HEK293 (cell line): Measurements from ENCODE around the gene SLC23A3.

ENCODE experiments used
- CTCF ChIA-PET: fragments of 350-600 bp; formaldehyde crosslinking; extraction: SDS; loops from one replicate; lab custom pipeline; 2021; ENCODE audit warnings: antibody characterized with exemption; lab: Yijun Ruan, JAX
- POLR2A ChIA-PET: fragments of 300-600 bp; formaldehyde crosslinking; extraction: SDS; loops from one replicate; lab custom pipeline; 2020; ENCODE audit warnings: antibody characterized with exemption, inconsistent platforms; lab: Yijun Ruan, JAX
- H3K27ac ChIP-seq: fragments of 200-500 bp; sonication (Bioruptor generic); 2 replicates; pipeline ENCODE4 v1.5.1; 2014; ENCODE audit warnings: low read depth, low read length, control low read depth, inconsistent platforms; ENCODE audit errors: extremely low read depth
- H3K36me3 ChIP-seq, 2 experiments: fragments of 200-500 bp in 1 of 2; sonication (Bioruptor generic) in 1 of 2; 1 replicate in 1 of 2; 2 replicates in 1 of 2; pipeline ENCODE4 v1.5.1; 2014 to 2017; ENCODE audit warnings: inconsistent platforms in 2 of 2, low read length in 2 of 2; ENCODE audit not compliant: control insufficient read depth in 2 of 2, insufficient read depth in 1 of 2
- H3K4me1 ChIP-seq: fragments of 200-500 bp; sonication (Bioruptor generic); 2 replicates; pipeline ENCODE4 v1.5.1; 2014; ENCODE audit warnings: mild to moderate bottlenecking, low read length, inconsistent platforms; ENCODE audit not compliant: control insufficient read depth, insufficient read depth
- H3K4me3 ChIP-seq: 2 replicates; pipeline ENCODE4 v1.5.1; 2011; ENCODE audit warnings: low read depth, mild to moderate bottlenecking, control low read depth, low read length, moderate library complexity
- H3K9me3 ChIP-seq: fragments of 200-500 bp; sonication (Bioruptor generic); 2 replicates; pipeline ENCODE4 v1.5.1; 2014; ENCODE audit warnings: low read depth, low read length, inconsistent platforms; ENCODE audit not compliant: control insufficient read depth, insufficient read depth
- PRDM1 ChIP-seq: fragments of 450-650 bp; formaldehyde crosslinking; IDR thresholded peaks from 2 replicates; pipeline ENCODE4; 2016; ENCODE audit warnings: missing biosample characterization, missing genetic modification characterization
- ZNF549 ChIP-seq: fragments of 450-650 bp; IDR thresholded peaks from 2 replicates; pipeline ENCODE4 v1.5.1; 2018; ENCODE audit warnings: missing biosample characterization, missing genetic modification characterization, mild to moderate bottlenecking, inconsistent platforms, moderate library complexity

SLC23A3 gene

GRCh38 chr2:219112062-219112406 lies 57.8 kb downstream of the SLC23A3 start:
- ChIA-PET POLR2A (no interaction called here), CTCF (interaction anchor here (0.7 to 2.0 kb wide), 5 partner anchors 17 to 214 kb away, joined by 3 to 9 read pairs (median 5); no protein-coding TSS in a partner anchor)

More at GRCh38 chr2:219112062-219112406, 57.8 kb downstream of the SLC23A3 start:
- H3K36me3 ChIP-seq = no peaks in the 10 kb centered on the region
- H3K27ac ChIP-seq = no peak overlapping the region
- H3K4me1 ChIP-seq = no peaks in the 10 kb centered on the region
- no peaks in the 10 kb centered on the region for H3K9me3 ChIP-seq
- TF ChIP-seq PRDM1 (tag by site-specific recombination) (no peak), ZNF549 (tag by site-specific recombination) (no peak)
- no peak overlapping the region for H3K4me3 ChIP-seq
